H1 (cell line): Measurements from ENCODE around the gene COL26A1. TPM values are rescaled to one million over a fixed set of nuclear protein-coding genes. Genes with fewer than 3 reads are reported as not detected.

Source experiments
- CHD2 ChIP-seq: IDR thresholded peaks from 2 replicates; pipeline ENCODE4 v1.6.1; 2012; ENCODE audit warnings: low read length, improper control_type of control experiment
- HDAC6 ChIP-seq: IDR thresholded peaks from one replicate; pipeline ENCODE4 v1.7.1; 2012; ENCODE audit warnings: low read depth, mild to moderate bottlenecking, inconsistent platforms, low read length, moderate library complexity
- RAD21 ChIP-seq, 2 experiments: IDR thresholded peaks in 1 of 2; conservative IDR thresholded peaks in 1 of 2; 2 replicates each; pipeline ENCODE4 v1.6.1; 2011; ENCODE audit warnings: low read depth in 2 of 2, low read length in 2 of 2, improper control_type of control experiment in 1 of 2, inconsistent platforms in 1 of 2, mild to moderate bottlenecking in 1 of 2, moderate library complexity in 1 of 2
- SP1 ChIP-seq: IDR thresholded peaks from 2 replicates; pipeline ENCODE4 v1.6.1; 2011; ENCODE audit warnings: low read depth, low read length
- TAF1 ChIP-seq: IDR thresholded peaks from 2 replicates; pipeline ENCODE4 v1.6.1; 2011; ENCODE audit warnings: mild to moderate bottlenecking, low read depth, low read length
- TAF7 ChIP-seq: optimal IDR thresholded peaks from 2 replicates; pipeline ENCODE3; 2011; ENCODE audit warnings: low read depth, mild to moderate bottlenecking, inconsistent platforms, low read length, moderate library complexity, borderline replicate concordance
- TBP ChIP-seq: IDR thresholded peaks from 2 replicates; pipeline ENCODE4 v1.6.1; 2011; ENCODE audit warnings: low read depth, low read length, improper control_type of control experiment
- TEAD4 ChIP-seq: IDR thresholded peaks from 2 replicates; pipeline ENCODE4 v1.6.1; 2012; ENCODE audit warnings: low read depth, low read length, inconsistent platforms, mixed read lengths
- polyA plus RNA-seq, 7 experiments: library from polyadenylated mRNA; depleted of rRNA in 3 of 7; stranded (reverse) in 5 of 7; unstranded in 2 of 7; fragments of >200 nt in 5 of 7; fragments of 200-250 nt in 2 of 7; gene quantifications; 1 replicate in 5 of 7; 2 replicates in 1 of 7; 4 replicates in 1 of 7; pipeline versions ENCODE4 v1.2.1 to v1.2.3, GENCODE V29; 2011 to 2013; ENCODE audit warnings: missing spikeins in 2 of 7, mixed read lengths in 2 of 7
- total RNA-seq: library from RNA; stranded (reverse); fragmentation: NEBNext Ultra II Directional; extraction: Animal tissue kit (Norgen Biotek cat#: 25700); gene quantifications from 2 replicates; pipeline ENCODE4 v1.2.1, GENCODE V29; 2021
- TF ChIP-seq, protein P1 (sequence below): fragments of 300-600 bp; sonication (generic); IDR thresholded peaks from 2 replicates; pipeline ENCODE4 v1.7.1; 2012; ENCODE audit warnings: low read length, moderate library complexity, mild to moderate bottlenecking, inconsistent platforms; ENCODE audit not compliant: insufficient replicate concordance

COL26A1 gene
- total and polyA plus RNA-seq, 2 of the 8 experiments (the other 6 are each of a cell fraction or from before 2014, with no cell fraction given): 51.1 to 68.8 TPM

DNA sequence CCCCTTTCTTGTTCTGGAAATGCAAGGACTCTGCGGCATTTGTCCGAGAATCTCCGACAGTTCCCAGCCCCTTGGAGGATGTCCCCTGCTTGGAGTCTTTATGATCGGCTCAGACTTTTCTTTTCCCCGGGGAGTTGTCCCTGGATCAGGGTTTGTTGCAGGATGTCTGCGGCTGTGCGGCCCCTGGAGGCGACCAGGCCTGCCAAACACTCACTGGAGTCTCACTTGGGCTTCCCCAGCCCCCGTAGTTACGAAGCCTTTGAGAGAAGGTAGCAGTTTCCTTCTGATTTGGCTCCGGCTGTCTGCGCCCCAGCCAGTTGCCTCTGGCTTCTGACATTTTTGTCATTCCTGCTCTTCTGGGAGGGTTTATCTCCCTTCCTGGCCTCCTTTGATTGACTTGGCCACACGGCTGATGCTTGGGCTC, 16.1 kb downstream of the COL26A1 start (continued):
- TF ChIP-seq, protein P1, sequence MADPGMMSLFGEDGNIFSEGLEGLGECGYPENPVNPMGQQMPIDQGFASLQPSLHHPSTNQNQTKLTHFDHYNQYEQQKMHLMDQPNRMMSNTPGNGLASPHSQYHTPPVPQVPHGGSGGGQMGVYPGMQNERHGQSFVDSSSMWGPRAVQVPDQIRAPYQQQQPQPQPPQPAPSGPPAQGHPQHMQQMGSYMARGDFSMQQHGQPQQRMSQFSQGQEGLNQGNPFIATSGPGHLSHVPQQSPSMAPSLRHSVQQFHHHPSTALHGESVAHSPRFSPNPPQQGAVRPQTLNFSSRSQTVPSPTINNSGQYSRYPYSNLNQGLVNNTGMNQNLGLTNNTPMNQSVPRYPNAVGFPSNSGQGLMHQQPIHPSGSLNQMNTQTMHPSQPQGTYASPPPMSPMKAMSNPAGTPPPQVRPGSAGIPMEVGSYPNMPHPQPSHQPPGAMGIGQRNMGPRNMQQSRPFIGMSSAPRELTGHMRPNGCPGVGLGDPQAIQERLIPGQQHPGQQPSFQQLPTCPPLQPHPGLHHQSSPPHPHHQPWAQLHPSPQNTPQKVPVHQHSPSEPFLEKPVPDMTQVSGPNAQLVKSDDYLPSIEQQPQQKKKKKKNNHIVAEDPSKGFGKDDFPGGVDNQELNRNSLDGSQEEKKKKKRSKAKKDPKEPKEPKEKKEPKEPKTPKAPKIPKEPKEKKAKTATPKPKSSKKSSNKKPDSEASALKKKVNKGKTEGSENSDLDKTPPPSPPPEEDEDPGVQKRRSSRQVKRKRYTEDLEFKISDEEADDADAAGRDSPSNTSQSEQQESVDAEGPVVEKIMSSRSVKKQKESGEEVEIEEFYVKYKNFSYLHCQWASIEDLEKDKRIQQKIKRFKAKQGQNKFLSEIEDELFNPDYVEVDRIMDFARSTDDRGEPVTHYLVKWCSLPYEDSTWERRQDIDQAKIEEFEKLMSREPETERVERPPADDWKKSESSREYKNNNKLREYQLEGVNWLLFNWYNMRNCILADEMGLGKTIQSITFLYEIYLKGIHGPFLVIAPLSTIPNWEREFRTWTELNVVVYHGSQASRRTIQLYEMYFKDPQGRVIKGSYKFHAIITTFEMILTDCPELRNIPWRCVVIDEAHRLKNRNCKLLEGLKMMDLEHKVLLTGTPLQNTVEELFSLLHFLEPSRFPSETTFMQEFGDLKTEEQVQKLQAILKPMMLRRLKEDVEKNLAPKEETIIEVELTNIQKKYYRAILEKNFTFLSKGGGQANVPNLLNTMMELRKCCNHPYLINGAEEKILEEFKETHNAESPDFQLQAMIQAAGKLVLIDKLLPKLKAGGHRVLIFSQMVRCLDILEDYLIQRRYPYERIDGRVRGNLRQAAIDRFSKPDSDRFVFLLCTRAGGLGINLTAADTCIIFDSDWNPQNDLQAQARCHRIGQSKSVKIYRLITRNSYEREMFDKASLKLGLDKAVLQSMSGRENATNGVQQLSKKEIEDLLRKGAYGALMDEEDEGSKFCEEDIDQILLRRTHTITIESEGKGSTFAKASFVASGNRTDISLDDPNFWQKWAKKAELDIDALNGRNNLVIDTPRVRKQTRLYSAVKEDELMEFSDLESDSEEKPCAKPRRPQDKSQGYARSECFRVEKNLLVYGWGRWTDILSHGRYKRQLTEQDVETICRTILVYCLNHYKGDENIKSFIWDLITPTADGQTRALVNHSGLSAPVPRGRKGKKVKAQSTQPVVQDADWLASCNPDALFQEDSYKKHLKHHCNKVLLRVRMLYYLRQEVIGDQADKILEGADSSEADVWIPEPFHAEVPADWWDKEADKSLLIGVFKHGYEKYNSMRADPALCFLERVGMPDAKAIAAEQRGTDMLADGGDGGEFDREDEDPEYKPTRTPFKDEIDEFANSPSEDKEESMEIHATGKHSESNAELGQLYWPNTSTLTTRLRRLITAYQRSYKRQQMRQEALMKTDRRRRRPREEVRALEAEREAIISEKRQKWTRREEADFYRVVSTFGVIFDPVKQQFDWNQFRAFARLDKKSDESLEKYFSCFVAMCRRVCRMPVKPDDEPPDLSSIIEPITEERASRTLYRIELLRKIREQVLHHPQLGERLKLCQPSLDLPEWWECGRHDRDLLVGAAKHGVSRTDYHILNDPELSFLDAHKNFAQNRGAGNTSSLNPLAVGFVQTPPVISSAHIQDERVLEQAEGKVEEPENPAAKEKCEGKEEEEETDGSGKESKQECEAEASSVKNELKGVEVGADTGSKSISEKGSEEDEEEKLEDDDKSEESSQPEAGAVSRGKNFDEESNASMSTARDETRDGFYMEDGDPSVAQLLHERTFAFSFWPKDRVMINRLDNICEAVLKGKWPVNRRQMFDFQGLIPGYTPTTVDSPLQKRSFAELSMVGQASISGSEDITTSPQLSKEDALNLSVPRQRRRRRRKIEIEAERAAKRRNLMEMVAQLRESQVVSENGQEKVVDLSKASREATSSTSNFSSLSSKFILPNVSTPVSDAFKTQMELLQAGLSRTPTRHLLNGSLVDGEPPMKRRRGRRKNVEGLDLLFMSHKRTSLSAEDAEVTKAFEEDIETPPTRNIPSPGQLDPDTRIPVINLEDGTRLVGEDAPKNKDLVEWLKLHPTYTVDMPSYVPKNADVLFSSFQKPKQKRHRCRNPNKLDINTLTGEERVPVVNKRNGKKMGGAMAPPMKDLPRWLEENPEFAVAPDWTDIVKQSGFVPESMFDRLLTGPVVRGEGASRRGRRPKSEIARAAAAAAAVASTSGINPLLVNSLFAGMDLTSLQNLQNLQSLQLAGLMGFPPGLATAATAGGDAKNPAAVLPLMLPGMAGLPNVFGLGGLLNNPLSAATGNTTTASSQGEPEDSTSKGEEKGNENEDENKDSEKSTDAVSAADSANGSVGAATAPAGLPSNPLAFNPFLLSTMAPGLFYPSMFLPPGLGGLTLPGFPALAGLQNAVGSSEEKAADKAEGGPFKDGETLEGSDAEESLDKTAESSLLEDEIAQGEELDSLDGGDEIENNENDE: no peak
- TF ChIP-seq HDAC6: no peak
- TF ChIP-seq TEAD4: peak; percentile 89
- TF ChIP-seq TAF1: no peak
- no peak for TF ChIP-seq TAF7
- 0 out of 2 replicates have a peak, but pooled peaks have one; percentile 20 for TF ChIP-seq TBP
- TF ChIP-seq RAD21 (IDR thresholded peaks at IDR 0.05 in 1 of 2, conservative IDR thresholded peaks at IDR 0.05 in 1 of 2; ENCODE audit: low read depth in 2 of 2, low read length in 2 of 2): peak; percentile 6 to 14; a peak in 2 of 4 replicates
- TF ChIP-seq CHD2: no peak
- TF ChIP-seq SP1: peak; percentile 64
